K562 (cell line): ENCODE measurements around the gene FAM20B. TPM values are rescaled to one million over a fixed set of nuclear protein-coding genes. Genes with fewer than 3 reads are reported as not detected.
A peak's percentile ranks its signal among the peaks of the same experiment; 100 is the strongest.

ENCODE experiments used
- DIDO1 ChIP-seq: fragments of 450-650 bp; IDR thresholded peaks from 2 replicates; pipeline ENCODE4 v1.6.1; 2016; ENCODE audit warnings: low read depth, missing biosample characterization, missing genetic modification characterization
- HMG20B ChIP-seq: fragments of 250-450 bp; sonication (Bioruptor Pico); IDR thresholded peaks from 2 replicates; pipeline ENCODE4 v1.5.0; 2021; ENCODE audit warnings: mild to moderate bottlenecking
- KDM2B ChIP-seq: fragments of 250-450 bp; sonication (Bioruptor Pico); IDR thresholded peaks from 2 replicates; pipeline ENCODE4 v1.8.0; 2021; ENCODE audit warnings: mild to moderate bottlenecking, moderate library complexity
- MTA1 ChIP-seq: fragments of 450-650 bp; IDR thresholded peaks from 2 replicates; pipeline ENCODE4 v1.6.1; 2017; ENCODE audit warnings: borderline replicate concordance
- MXD1 ChIP-seq: fragments of 250-450 bp; sonication (Bioruptor Pico); IDR thresholded peaks from 2 replicates; pipeline ENCODE4 v1.8.0; 2021; ENCODE audit warnings: borderline replicate concordance, mild to moderate bottlenecking, moderate library complexity; ENCODE audit not compliant: poor library complexity, severe bottlenecking
- NONO ChIP-seq, 2 experiments: fragments of 200-400 bp in 1 of 2; fragments of 450-650 bp in 1 of 2; formaldehyde crosslinking in 1 of 2; IDR thresholded peaks; 2 replicates each; pipeline ENCODE4 v1.6.1; 2017; ENCODE audit warnings: low read depth in 2 of 2, mild to moderate bottlenecking in 2 of 2, moderate library complexity in 2 of 2, low read length in 1 of 2
- PBX2 ChIP-seq, 2 experiments: IDR thresholded peaks in 1 of 2; conservative IDR thresholded peaks in 1 of 2; 2 replicates each; pipeline ENCODE4 v1.6.1; 2016; ENCODE audit warnings: low read depth in 2 of 2, mild to moderate bottlenecking in 1 of 2, missing compliant biosample characterization in 1 of 2, missing genetic modification characterization in 1 of 2, moderate library complexity in 1 of 2
- SAP30 ChIP-seq: fragments of 200-600 bp; sonication (generic); IDR thresholded peaks from 2 replicates; pipeline ENCODE4 v1.6.1; 2012; ENCODE audit warnings: borderline replicate concordance, low read depth, mild to moderate bottlenecking, moderate library complexity, low read length, control low read depth, inconsistent platforms; ENCODE audit not compliant: insufficient read depth, poor library complexity, severe bottlenecking
- SP1 ChIP-seq: sonication (generic); formaldehyde crosslinking; IDR thresholded peaks from 2 replicates; pipeline ENCODE4 v1.8.1; 2022; ENCODE audit warnings: mild to moderate bottlenecking, missing genetic modification reagents
- ZC3H8 ChIP-seq: fragments of 450-650 bp; IDR thresholded peaks from 2 replicates; pipeline ENCODE4 v1.6.1; 2017
- ZKSCAN1 ChIP-seq: fragments of 150-350 bp; IDR thresholded peaks from 2 replicates; pipeline ENCODE4 v1.6.1; 2016; ENCODE audit warnings: low read depth, low read length
- ZNF316 ChIP-seq: fragments of 450-650 bp; IDR thresholded peaks from 2 replicates; pipeline ENCODE4 v1.6.1; 2016
- ZNF592 ChIP-seq: fragments of 450-650 bp; IDR thresholded peaks from 2 replicates; pipeline ENCODE4 v1.6.1; 2017; ENCODE audit warnings: antibody characterized with exemption, mild to moderate bottlenecking
- ZNF740 ChIP-seq, 3 experiments: fragments of 200-800 bp in 1 of 3; sonication (Bioruptor generic) in 1 of 3; sonication (generic) in 1 of 3; formaldehyde crosslinking in 1 of 3; IDR thresholded peaks; 2 replicates each; pipeline versions ENCODE4 v1.6.1 to v1.8.0; 2016 to 2022; ENCODE audit warnings: mild to moderate bottlenecking in 2 of 3, missing compliant biosample characterization in 2 of 3, missing genetic modification characterization in 2 of 3, missing genetic modification reagents in 1 of 3
- ZNF79 ChIP-seq: fragments of 250-450 bp; sonication (Bioruptor Pico); IDR thresholded peaks from 2 replicates; pipeline ENCODE4 v1.4.0; 2020; ENCODE audit warnings: low read depth, mild to moderate bottlenecking, moderate library complexity
- polyA plus RNA-seq, 8 experiments: library from polyadenylated mRNA; depleted of rRNA in 4 of 8; stranded (reverse) in 5 of 8; unstranded in 3 of 8; fragments of >200 nt; fragmentation: Nextera tagmentation in 2 of 8; fragmentation: Illumina TruSeq in 1 of 8; extraction: Ambion mirVana in 2 of 8; extraction: Trizol in 1 of 8; gene quantifications; 2 replicates each; pipeline versions ENCODE4 v1.2.1 to v1.2.3, GENCODE V29; 2011 to 2014; ENCODE audit warnings: inconsistent platforms in 1 of 8, missing spikeins in 1 of 8
- total RNA-seq, 7 experiments: library from RNA; depleted of rRNA in 6 of 7; stranded (reverse); fragments of >200 nt in 6 of 7; fragmentation: Illumina TruSeq in 2 of 7; extraction: Trizol in 2 of 7; gene quantifications; 2 replicates each; pipeline versions ENCODE4 v1.2.1 to v1.2.3, GENCODE V29; 2011 to 2021; ENCODE audit warnings: low replicate concordance in 1 of 7

The FAM20B gene
- total and polyA plus RNA-seq, 9 of the 15 experiments (the other 6 are each of a cell fraction or from before 2014, with no cell fraction given), result 7.2 to 67.5 (median 42.9) TPM

- no peak for TF ChIP-seq PBX2 (CRISPR knock-in tag; IDR thresholded peaks at IDR 0.05; ENCODE audit: low read depth)
- peak; percentile 75 for TF ChIP-seq PBX2 (tag; conservative IDR thresholded peaks at IDR 0.05; ENCODE audit: low read depth)
- peak; percentile 5; the same call in 1 of the 2 replicates for TF ChIP-seq ZKSCAN1
- TF ChIP-seq KDM2B (CRISPR knock-in tag), result no peak
- TF ChIP-seq NONO (IDR thresholded peaks at IDR 0.05; ENCODE audit: low read depth in 2 of 2, low read length in 1 of 2), result peak in 1 of 2 experiments; percentile 97; a peak in 2 of 4 replicates
- TF ChIP-seq SP1 (CRISPR knock-in tag), result peak; percentile 90
- TF ChIP-seq MXD1 (CRISPR knock-in tag), result no peak
- no peak for TF ChIP-seq SAP30
- TF ChIP-seq ZNF740 (CRISPR knock-in tag; IDR thresholded peaks at IDR 0.05), result 0 out of 2 replicates have a peak, but pooled peaks have one; percentile 40
- TF ChIP-seq ZNF740 (tag; IDR thresholded peaks at IDR 0.05), result no peak
- TF ChIP-seq ZNF79 (CRISPR knock-in tag), result no peak; the same call in 1 of the 2 replicates
- no peak; the same call in 1 of the 2 replicates for TF ChIP-seq ZC3H8
- TF ChIP-seq ZNF316, result peak; percentile 64; the same call in 1 of the 2 replicates
- TF ChIP-seq DIDO1, result no peak
- TF ChIP-seq MTA1, result peak; percentile 95
- TF ChIP-seq ZNF592, result peak; percentile 67
- TF ChIP-seq HMG20B, result no peak
These were observed 21.3 kb downstream of the FAM20B start (continued) for GRCh38 chr1:179046808-179047635.
